Measurements from ENCODE around the gene MAP10. TPM values are rescaled to one million over a fixed set of nuclear protein-coding genes. Genes with fewer than 3 reads are reported as not detected.

Gene MAP10
- total and polyA plus RNA-seq, 10 of the 15 experiments (the other 5 are each of a cell fraction or from before 2014, with no cell fraction given) = 0.85 to 5.0 (median 4.3) TPM

- RAD21 ChIA-PET (ENCODE audit: unreplicated experiment) = no interaction called here
- H4K20me1 ChIP-seq (ENCODE audit: control insufficient read depth, insufficient read depth) = no peaks in the 10 kb centered on the region
- POLR2A ChIA-PET = no interaction called here
- H2AFZ ChIP-seq (ENCODE audit: control insufficient read depth, low read depth, low read length) = no peak overlapping the region
- H3K36me3 ChIP-seq (ENCODE audit: control insufficient read depth in 2 of 2, insufficient read depth in 2 of 2, low read length in 1 of 2) = no peaks in the 10 kb centered on the region
- no TSS peak for BruUV-seq (replicated peaks)
- in situ Hi-C loops (cut with MboI) = no loop called here
- FAIRE-seq = no peak
- no peak for ATAC-seq
- H3K4me3 ChIP-seq = no peak overlapping the region
- no peak overlapping the region for H3K27ac ChIP-seq (ENCODE audit: control insufficient read depth, insufficient read depth)
- CTCF ChIA-PET = no interaction called here
- no peaks in the 10 kb centered on the region for H3K9me3 ChIP-seq (replicated peaks; ENCODE audit: control insufficient read depth, insufficient read depth, low read length)
- 29% methylated on average over 6 of the region's 6 CpGs for WGBS (ENCODE audit: insufficient coverage, insufficient replicate concordance, low lambda C conversion rate, missing lambda C conversion rate)
- SMC1A ChIA-PET (ENCODE audit: uncharacterized antibody, unreplicated experiment) = no interaction called here
- no peak overlapping the region for H3K9ac ChIP-seq (ENCODE audit: control insufficient read depth, insufficient read depth, low read length)
- H3K79me2 ChIP-seq (ENCODE audit: control insufficient read depth, insufficient read depth, low read length) = no peaks in the 10 kb centered on the region
- no peaks in the 10 kb centered on the region; a peak in 1 of 4 replicates for H3K27me3 ChIP-seq (replicated peaks in 1 of 2; ENCODE audit: control insufficient read depth in 2 of 2, insufficient read depth in 2 of 2, low read length in 1 of 2)
- intact Hi-C loops (cut with micrococcal nuclease; ENCODE audit: unreplicated experiment) = no loop called here
- no peaks in the 10 kb centered on the region for H3K4me1 ChIP-seq (ENCODE audit: control insufficient read depth, insufficient read depth, low read length)
- no peak for DNase-seq (ENCODE audit: low read depth, low spot score)
- H3K4me2 ChIP-seq (ENCODE audit: control insufficient read depth, insufficient read depth) = no peak overlapping the region
- TF ChIP-seq, protein P1, sequence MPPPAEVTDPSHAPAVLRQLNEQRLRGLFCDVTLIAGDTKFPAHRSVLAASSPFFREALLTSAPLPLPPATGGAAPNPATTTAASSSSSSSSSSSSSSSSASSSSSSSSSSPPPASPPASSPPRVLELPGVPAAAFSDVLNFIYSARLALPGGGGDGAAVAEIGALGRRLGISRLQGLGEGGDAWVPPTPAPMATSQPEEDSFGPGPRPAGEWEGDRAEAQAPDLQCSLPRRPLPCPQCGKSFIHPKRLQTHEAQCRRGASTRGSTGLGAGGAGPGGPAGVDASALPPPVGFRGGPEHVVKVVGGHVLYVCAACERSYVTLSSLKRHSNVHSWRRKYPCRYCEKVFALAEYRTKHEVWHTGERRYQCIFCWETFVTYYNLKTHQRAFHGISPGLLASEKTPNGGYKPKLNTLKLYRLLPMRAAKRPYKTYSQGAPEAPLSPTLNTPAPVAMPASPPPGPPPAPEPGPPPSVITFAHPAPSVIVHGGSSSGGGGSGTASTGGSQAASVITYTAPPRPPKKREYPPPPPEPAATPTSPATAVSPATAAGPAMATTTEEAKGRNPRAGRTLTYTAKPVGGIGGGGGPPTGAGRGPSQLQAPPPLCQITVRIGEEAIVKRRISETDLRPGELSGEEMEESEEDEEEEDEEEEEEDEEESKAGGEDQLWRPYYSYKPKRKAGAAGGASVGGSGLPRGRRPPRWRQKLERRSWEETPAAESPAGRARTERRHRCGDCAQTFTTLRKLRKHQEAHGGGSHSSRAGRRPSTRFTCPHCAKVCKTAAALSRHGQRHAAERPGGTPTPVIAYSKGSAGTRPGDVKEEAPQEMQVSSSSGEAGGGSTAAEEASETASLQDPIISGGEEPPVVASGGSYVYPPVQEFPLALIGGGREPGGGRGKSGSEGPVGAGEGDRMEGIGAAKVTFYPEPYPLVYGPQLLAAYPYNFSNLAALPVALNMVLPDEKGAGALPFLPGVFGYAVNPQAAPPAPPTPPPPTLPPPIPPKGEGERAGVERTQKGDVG (CRISPR knock-in tag; IDR thresholded peaks at IDR 0.05) = no peak
- no peak for TF ChIP-seq ZNF687 (IDR thresholded peaks at IDR 0.05)
- TF ChIP-seq MYB (IDR thresholded peaks at IDR 0.05; ENCODE audit: borderline replicate concordance, low read depth, low read length) = no peak
- no peak for TF ChIP-seq RAD21 (IDR thresholded peaks at IDR 0.05; ENCODE audit: insufficient read depth, low read depth, low read length)
- no peak for TF ChIP-seq NR2F1 (conservative IDR thresholded peaks at IDR 0.05)
- no peak for TF ChIP-seq YY1 (IDR thresholded peaks at IDR 0.05; ENCODE audit: low read depth, low read length)
- TF ChIP-seq, protein P2, sequence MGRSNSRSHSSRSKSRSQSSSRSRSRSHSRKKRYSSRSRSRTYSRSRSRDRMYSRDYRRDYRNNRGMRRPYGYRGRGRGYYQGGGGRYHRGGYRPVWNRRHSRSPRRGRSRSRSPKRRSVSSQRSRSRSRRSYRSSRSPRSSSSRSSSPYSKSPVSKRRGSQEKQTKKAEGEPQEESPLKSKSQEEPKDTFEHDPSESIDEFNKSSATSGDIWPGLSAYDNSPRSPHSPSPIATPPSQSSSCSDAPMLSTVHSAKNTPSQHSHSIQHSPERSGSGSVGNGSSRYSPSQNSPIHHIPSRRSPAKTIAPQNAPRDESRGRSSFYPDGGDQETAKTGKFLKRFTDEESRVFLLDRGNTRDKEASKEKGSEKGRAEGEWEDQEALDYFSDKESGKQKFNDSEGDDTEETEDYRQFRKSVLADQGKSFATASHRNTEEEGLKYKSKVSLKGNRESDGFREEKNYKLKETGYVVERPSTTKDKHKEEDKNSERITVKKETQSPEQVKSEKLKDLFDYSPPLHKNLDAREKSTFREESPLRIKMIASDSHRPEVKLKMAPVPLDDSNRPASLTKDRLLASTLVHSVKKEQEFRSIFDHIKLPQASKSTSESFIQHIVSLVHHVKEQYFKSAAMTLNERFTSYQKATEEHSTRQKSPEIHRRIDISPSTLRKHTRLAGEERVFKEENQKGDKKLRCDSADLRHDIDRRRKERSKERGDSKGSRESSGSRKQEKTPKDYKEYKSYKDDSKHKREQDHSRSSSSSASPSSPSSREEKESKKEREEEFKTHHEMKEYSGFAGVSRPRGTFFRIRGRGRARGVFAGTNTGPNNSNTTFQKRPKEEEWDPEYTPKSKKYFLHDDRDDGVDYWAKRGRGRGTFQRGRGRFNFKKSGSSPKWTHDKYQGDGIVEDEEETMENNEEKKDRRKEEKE (IDR thresholded peaks at IDR 0.05) = no peak
- TF ChIP-seq MEF2A (IDR thresholded peaks at IDR 0.05; ENCODE audit: insufficient read depth, low read depth, low read length) = no peak
- TF ChIP-seq KDM1A (IDR thresholded peaks at IDR 0.05; ENCODE audit: borderline replicate concordance) = no peak
- TF ChIP-seq NFIC (IDR thresholded peaks at IDR 0.05; ENCODE audit: low read depth, low read length) = no peak
- TF ChIP-seq SKIL (IDR thresholded peaks at IDR 0.05; ENCODE audit: low read depth, poor library complexity, severe bottlenecking) = no peak
Observed at GRCh38 chr1:232797856-232798510, 7.2 kb upstream of the MAP10 start.

Measured in GM12878 (cell line).